GM12864 (cell line): Measurements from ENCODE around the gene TMEM8B.

Experiments used
- DNase-seq: peaks from one replicate; pipeline ENCODE4 v3.0.0-alpha.2; 2011; ENCODE audit warnings: low read depth
- H3K4me3 ChIP-seq: 2 replicates; pipeline ENCODE4 v1.5.1; 2011; ENCODE audit warnings: mild to moderate bottlenecking, low read depth, low read length, control low read depth
- TF ChIP-seq, protein P1 (sequence below): IDR thresholded peaks from 2 replicates; pipeline ENCODE4 v1.5.1; 2011; ENCODE audit warnings: low read depth, mild to moderate bottlenecking, moderate library complexity, low read length, control low read depth, inconsistent platforms; ENCODE audit errors: missing control alignments

Gene TMEM8B

GRCh38 chr9:35831040-35831439, 2.0 kb downstream of the TMEM8B start:
- no peak for DNase-seq

GRCh38 chr9:35832814-35833213, 3.8 kb downstream of the TMEM8B start:
- no peak overlapping the region for H3K4me3 ChIP-seq
- TF ChIP-seq, protein P1, sequence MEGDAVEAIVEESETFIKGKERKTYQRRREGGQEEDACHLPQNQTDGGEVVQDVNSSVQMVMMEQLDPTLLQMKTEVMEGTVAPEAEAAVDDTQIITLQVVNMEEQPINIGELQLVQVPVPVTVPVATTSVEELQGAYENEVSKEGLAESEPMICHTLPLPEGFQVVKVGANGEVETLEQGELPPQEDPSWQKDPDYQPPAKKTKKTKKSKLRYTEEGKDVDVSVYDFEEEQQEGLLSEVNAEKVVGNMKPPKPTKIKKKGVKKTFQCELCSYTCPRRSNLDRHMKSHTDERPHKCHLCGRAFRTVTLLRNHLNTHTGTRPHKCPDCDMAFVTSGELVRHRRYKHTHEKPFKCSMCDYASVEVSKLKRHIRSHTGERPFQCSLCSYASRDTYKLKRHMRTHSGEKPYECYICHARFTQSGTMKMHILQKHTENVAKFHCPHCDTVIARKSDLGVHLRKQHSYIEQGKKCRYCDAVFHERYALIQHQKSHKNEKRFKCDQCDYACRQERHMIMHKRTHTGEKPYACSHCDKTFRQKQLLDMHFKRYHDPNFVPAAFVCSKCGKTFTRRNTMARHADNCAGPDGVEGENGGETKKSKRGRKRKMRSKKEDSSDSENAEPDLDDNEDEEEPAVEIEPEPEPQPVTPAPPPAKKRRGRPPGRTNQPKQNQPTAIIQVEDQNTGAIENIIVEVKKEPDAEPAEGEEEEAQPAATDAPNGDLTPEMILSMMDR, result no peak
- DNase-seq, result no peak

More at GRCh38 chr9:35831040-35831439, 2.0 kb downstream of the TMEM8B start:
- no peak overlapping the region for H3K4me3 ChIP-seq
- TF ChIP-seq, protein P1, result no peak

DNA sequence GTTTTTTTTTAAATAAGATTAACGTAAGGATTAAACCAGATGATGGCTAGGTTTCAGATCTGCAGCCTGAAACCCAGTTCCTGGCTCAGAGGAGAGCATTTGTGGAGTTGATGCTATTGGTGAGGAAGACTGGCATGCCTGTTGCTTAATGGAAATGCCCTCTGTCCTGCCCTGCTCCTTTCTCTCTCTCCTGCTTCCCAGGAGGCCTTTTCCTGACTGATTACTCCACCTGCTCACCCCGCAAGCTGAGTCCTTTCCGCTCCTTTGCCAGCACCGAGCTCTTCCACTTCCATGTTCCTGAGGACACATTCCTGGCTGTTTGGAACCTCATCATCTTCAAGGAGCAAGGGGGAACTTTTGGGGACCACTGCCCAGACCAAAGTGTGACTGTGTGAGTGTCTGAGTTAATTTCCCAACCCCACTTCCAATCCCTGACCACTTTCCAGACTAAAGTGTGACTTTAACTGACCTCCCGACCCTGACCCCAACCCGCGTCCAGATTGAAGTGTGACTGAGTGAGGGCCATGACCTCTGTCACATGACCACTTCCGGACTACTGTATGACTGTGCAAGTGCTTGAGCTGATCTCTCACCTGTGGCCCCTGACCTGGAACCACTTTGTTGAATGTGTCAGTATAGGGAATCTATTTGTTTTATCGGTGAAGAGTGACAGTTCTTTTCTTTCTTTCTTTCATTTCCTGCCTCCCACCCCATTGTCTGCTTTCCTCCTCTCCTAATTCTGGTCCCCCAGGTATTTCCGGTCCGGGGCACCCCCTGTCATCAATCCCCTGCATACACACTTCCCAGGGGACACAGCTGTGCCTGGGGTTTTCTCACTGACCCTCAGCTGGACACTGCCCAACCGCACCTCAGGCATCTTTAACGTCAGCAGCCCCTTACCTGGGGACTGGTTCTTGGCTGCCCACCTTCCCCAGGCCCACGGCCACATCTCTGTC, 5.5 kb downstream of the TMEM8B start:
- no peak overlapping the region for H3K4me3 ChIP-seq
- no peak for DNase-seq

GRCh38 chr9:35835216-35835632, 6.2 kb downstream of the TMEM8B start:
- no peak overlapping the region for H3K4me3 ChIP-seq
- TF ChIP-seq, protein P1, result peak; percentile 65
- no peak for DNase-seq

More for the DNA sequence above, 5.5 kb downstream of the TMEM8B start:
- TF ChIP-seq, protein P1, result no peak

DNA sequence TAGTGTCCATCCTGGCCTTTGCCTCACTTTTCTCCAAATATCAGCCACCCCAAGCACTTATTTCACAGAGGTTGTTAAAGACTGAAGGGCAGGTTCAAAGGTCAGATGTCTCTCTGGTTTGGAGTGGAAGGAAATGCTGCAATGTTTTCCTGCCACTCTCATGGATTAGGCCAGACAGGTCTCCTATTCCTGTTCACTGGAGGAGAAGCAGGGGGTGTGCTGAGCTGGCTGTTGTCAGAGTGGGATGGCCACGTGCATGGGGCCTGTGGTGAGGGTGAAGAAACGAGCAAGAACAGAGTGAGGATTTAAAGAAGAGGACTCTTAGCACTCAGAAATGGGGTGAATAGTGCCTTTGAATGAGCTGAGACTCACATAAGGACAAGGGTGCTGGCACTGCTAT, 6.7 kb downstream of the TMEM8B start:
- TF ChIP-seq, protein P1, result no peak
- H3K4me3 ChIP-seq, result no peak overlapping the region
- no peak for DNase-seq

- no peak for DNase-seq
- TF ChIP-seq, protein P1, result no peak
Measured at GRCh38 chr9:35836595-35836994, 7.6 kb downstream of the TMEM8B start.

More at GRCh38 chr9:35836595-35836994, 7.6 kb downstream of the TMEM8B start:
- no peak overlapping the region for H3K4me3 ChIP-seq
